GM12865 (cell line): ENCODE data around the gene QKI.

ENCODE experiments used
- DNase-seq: peaks from one replicate; pipeline ENCODE4 v3.0.0; 2010; ENCODE audit warnings: low read depth
- H3K4me3 ChIP-seq: 2 replicates; pipeline ENCODE4 v1.5.1; 2011; ENCODE audit warnings: mild to moderate bottlenecking, low read depth, low read length, control low read depth
- TF ChIP-seq, protein P1 (sequence below): IDR thresholded peaks from 2 replicates; pipeline ENCODE4 v1.5.1; 2011; ENCODE audit warnings: low read length, control low read depth, low read depth, inconsistent platforms; ENCODE audit not compliant: insufficient read depth; ENCODE audit errors: missing control alignments

Gene QKI

GRCh38 chr6:163526346-163526745 is 111.8 kb downstream of the QKI start:
- no peak for DNase-seq
- TF ChIP-seq, protein P1, sequence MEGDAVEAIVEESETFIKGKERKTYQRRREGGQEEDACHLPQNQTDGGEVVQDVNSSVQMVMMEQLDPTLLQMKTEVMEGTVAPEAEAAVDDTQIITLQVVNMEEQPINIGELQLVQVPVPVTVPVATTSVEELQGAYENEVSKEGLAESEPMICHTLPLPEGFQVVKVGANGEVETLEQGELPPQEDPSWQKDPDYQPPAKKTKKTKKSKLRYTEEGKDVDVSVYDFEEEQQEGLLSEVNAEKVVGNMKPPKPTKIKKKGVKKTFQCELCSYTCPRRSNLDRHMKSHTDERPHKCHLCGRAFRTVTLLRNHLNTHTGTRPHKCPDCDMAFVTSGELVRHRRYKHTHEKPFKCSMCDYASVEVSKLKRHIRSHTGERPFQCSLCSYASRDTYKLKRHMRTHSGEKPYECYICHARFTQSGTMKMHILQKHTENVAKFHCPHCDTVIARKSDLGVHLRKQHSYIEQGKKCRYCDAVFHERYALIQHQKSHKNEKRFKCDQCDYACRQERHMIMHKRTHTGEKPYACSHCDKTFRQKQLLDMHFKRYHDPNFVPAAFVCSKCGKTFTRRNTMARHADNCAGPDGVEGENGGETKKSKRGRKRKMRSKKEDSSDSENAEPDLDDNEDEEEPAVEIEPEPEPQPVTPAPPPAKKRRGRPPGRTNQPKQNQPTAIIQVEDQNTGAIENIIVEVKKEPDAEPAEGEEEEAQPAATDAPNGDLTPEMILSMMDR, result no peak
- H3K4me3 ChIP-seq, result no peak overlapping the region

- TF ChIP-seq, protein P1, result no peak
- DNase-seq, result no peak
Observed at GRCh38 chr6:163527291-163527690, 112.8 kb downstream of the QKI start.

DNA sequence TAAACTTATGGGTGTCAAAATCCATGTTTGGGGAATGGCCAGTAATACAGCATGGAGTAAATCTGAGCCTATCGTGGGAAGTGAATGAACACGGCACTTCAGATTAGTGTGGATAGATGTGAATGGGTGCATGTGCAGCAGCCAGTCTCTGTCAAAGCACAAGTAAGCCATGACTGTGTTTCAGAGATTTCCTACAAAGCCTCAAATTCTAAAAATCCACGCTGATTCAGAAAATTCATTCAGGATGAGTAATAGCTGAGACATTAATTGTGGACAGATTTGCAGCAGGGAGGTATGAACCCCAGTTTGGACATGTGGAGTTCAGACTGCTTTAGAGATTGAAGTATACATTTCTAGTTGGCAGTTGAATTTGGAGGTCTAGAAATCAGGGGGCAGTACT is 115.1 kb downstream of the QKI start:
- DNase-seq, result no peak
- TF ChIP-seq, protein P1, result no peak
- H3K4me3 ChIP-seq, result no peak overlapping the region

More at GRCh38 chr6:163527291-163527690, 112.8 kb downstream of the QKI start:
- no peak overlapping the region for H3K4me3 ChIP-seq

GRCh38 chr6:163530406-163530805 is 115.9 kb downstream of the QKI start:
- TF ChIP-seq, protein P1, result no peak
- no peak for DNase-seq
- no peak overlapping the region for H3K4me3 ChIP-seq

- DNase-seq, result no peak
- TF ChIP-seq, protein P1, result no peak
- no peak overlapping the region for H3K4me3 ChIP-seq
Observed at GRCh38 chr6:163531122-163531521, 116.6 kb downstream of the QKI start.

GRCh38 chr6:163532526-163533078 is 118.1 kb downstream of the QKI start:
- H3K4me3 ChIP-seq, result no peak overlapping the region
- TF ChIP-seq, protein P1, result no peak
- DNase-seq, result no peak

GRCh38 chr6:163533443-163533842 is 118.9 kb downstream of the QKI start:
- TF ChIP-seq, protein P1, result no peak
- DNase-seq, result no peak
- no peak overlapping the region for H3K4me3 ChIP-seq
